CD4-positive, CD25-positive, alpha-beta regulatory T cell (primary cell): ENCODE data around the gene MYO10. TPM values are rescaled to one million over a fixed set of nuclear protein-coding genes. Genes with fewer than 3 reads are reported as not detected.

Source experiments
- ATAC-seq, 2 donors: fragments of 150-1000 bp; cut with Tn5 transposase; one replicate each; pipeline ENCODE4 v1.10.0; 2021; ENCODE audit warnings: low read depth in 2 of 2, moderate number of reproducible peaks in 2 of 2, moderate library complexity in 1 of 2
- DNase-seq, 3 donors: peaks; one replicate each; pipeline versions ENCODE4 v3.0.0 to v3.0.0-alpha.2; 2012 to 2022; ENCODE audit warnings: mixed read lengths in 1 of 3
- H3K27ac ChIP-seq: one replicate; pipeline ENCODE4 v1.7.0; 2013; ENCODE audit warnings: mild to moderate bottlenecking, low read length; ENCODE audit not compliant: insufficient read depth, poor library complexity, severe bottlenecking
- H3K27me3 ChIP-seq: one replicate; pipeline ENCODE4 v1.7.0; 2013; ENCODE audit warnings: low read length; ENCODE audit not compliant: control insufficient read depth, insufficient read depth
- H3K36me3 ChIP-seq: one replicate; pipeline ENCODE4 v1.7.0; 2013; ENCODE audit warnings: mild to moderate bottlenecking, low read length, moderate library complexity; ENCODE audit not compliant: control insufficient read depth, insufficient read depth
- H3K4me1 ChIP-seq: 2 replicates; pipeline ENCODE4 v1.7.0; 2013; ENCODE audit warnings: mild to moderate bottlenecking, low read length; ENCODE audit not compliant: insufficient read depth, control insufficient read depth, poor library complexity, severe bottlenecking
- H3K4me3 ChIP-seq: one replicate; pipeline ENCODE4 v1.7.0; 2013; ENCODE audit warnings: low read depth, mild to moderate bottlenecking, low read length, moderate library complexity
- H3K9me3 ChIP-seq, 2 experiments: 1 replicate in 1 of 2; 2 replicates in 1 of 2; pipeline ENCODE4 v1.7.0; 2013; ENCODE audit warnings: low read length in 2 of 2, mild to moderate bottlenecking in 1 of 2, moderate library complexity in 1 of 2; ENCODE audit not compliant: control insufficient read depth in 2 of 2
- H3K27ac Mint-ChIP-seq, 3 donors: one replicate each; pipeline ENCODE4 v1.8.0; 2020 to 2022; ENCODE audit warnings: mild to moderate bottlenecking in 3 of 3, mixed read lengths in 3 of 3, moderate library complexity in 2 of 3
- H3K27me3 Mint-ChIP-seq: one replicate; pipeline ENCODE4 v1.8.0; 2022; ENCODE audit warnings: mild to moderate bottlenecking, mixed read lengths
- H3K36me3 Mint-ChIP-seq: one replicate; pipeline ENCODE4 v1.8.0; 2020; ENCODE audit warnings: mixed read lengths
- H3K4me1 Mint-ChIP-seq, 4 donors: one replicate each; pipeline ENCODE4 v1.8.0; 2020 to 2022; ENCODE audit warnings: mixed read lengths in 4 of 4, mild to moderate bottlenecking in 1 of 4
- H3K4me3 Mint-ChIP-seq, 4 donors: one replicate each; pipeline ENCODE4 v1.8.0; 2020 to 2022; ENCODE audit warnings: mild to moderate bottlenecking in 4 of 4, mixed read lengths in 4 of 4, moderate library complexity in 3 of 4
- H3K9me3 Mint-ChIP-seq, 7 donors: one replicate each; pipeline ENCODE4 v1.8.0; 2020 to 2022; ENCODE audit warnings: mixed read lengths in 7 of 7, mild to moderate bottlenecking in 3 of 7, moderate library complexity in 2 of 7
- polyA plus RNA-seq, 4 donors: library from polyadenylated mRNA; unstranded; fragments of 300-500 nt; fragmentation: Illumina TruSeq; gene quantifications; one replicate each; pipeline ENCODE4 v1.2.3, GENCODE V29; 2021
- total RNA-seq: library from RNA; stranded (reverse); gene quantifications from one replicate; pipeline ENCODE4 v1.2.3, GENCODE V29; 2022

Gene MYO10
- total and polyA plus RNA-seq, 5 donors from 2014 or later = 0.01 to 0.05 (median 0.02) TPM; not detected in 1

- H3K9me3 ChIP-seq = no peaks in the 10 kb centered on the region
- Mint-ChIP-seq H3K27ac (no peak overlapping the region), H3K36me3 (no peaks in the 10 kb centered on the region), H3K27me3 (no peaks in the 10 kb centered on the region), H3K4me3 (no peak overlapping the region), H3K9me3 (no peaks in the 10 kb centered on the region), H3K4me1 (no peaks in the 10 kb centered on the region)
- H3K27me3 ChIP-seq = no peaks in the 10 kb centered on the region
- DNase-seq (no peak), ATAC-seq (no peak)
- H3K4me1 ChIP-seq = no peaks in the 10 kb centered on the region
- no peak overlapping the region for H3K4me3 ChIP-seq
- no peak overlapping the region for H3K27ac ChIP-seq
- no peaks in the 10 kb centered on the region for H3K36me3 ChIP-seq
These were observed 123.2 kb downstream of the MYO10 start for GRCh38 chr5:16812911-16813310.

DNA sequence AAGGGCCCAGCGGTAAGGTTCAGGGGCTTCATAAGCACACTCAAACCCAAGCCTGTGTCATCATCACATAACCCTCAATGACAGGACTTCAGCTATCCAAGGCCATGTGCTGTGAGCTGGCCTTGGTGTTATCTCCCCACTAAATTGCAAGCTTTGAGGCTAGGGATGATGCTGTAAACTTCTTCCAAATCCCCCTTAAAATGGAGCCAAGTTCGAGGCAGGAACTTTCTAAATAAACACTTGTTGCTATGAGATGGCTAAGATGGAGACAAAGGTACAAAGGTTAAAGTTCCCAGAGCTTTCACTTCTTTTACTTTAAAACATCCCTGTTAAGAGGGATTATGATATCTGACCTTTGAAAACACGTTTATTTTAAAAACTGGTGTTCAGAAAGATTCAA lies 123.6 kb downstream of the MYO10 start:
- Histone ChIP-seq H3K27me3 (peaks cover 4% of the 10 kb centered on the region), H3K36me3 (no peaks in the 10 kb centered on the region), H3K4me1 (no peaks in the 10 kb centered on the region), H3K9me3 (no peaks in the 10 kb centered on the region), H3K4me3 (no peak overlapping the region), H3K27ac (no peak overlapping the region)
- H3K4me1 Mint-ChIP-seq = no peaks in the 10 kb centered on the region
- H3K27me3 Mint-ChIP-seq = no peaks in the 10 kb centered on the region
- H3K9me3 Mint-ChIP-seq = no peaks in the 10 kb centered on the region
- DNase-seq (no peak), ATAC-seq (no peak)
- H3K4me3 Mint-ChIP-seq = no peak overlapping the region
- no peaks in the 10 kb centered on the region for H3K36me3 Mint-ChIP-seq
- H3K27ac Mint-ChIP-seq = no peak overlapping the region

GRCh38 chr5:16810208-16810854 lies 125.8 kb downstream of the MYO10 start:
- Histone ChIP-seq H3K36me3 (no peaks in the 10 kb centered on the region), H3K4me3 (no peak overlapping the region), H3K9me3 (no peaks in the 10 kb centered on the region), H3K4me1 (no peaks in the 10 kb centered on the region), H3K27ac (no peak overlapping the region), H3K27me3 (peaks cover 4% of the 10 kb centered on the region)
- H3K4me3 Mint-ChIP-seq = no peak overlapping the region
- H3K27ac Mint-ChIP-seq = no peak overlapping the region
- no peaks in the 10 kb centered on the region for H3K9me3 Mint-ChIP-seq
- DNase-seq (no peak), ATAC-seq (no peak)
- no peaks in the 10 kb centered on the region for H3K36me3 Mint-ChIP-seq
- H3K27me3 Mint-ChIP-seq = no peaks in the 10 kb centered on the region
- H3K4me1 Mint-ChIP-seq = peaks cover 0 to 7% (median 2%) of the 10 kb centered on the region in 4 donors

GRCh38 chr5:16809395-16810207 lies 126.5 kb downstream of the MYO10 start:
- DNase-seq (no peak), ATAC-seq (no peak)
- Histone ChIP-seq H3K4me3 (no peak overlapping the region), H3K36me3 (no peaks in the 10 kb centered on the region), H3K9me3 (no peaks in the 10 kb centered on the region), H3K27ac (no peak overlapping the region), H3K27me3 (peaks cover 4% of the 10 kb centered on the region), H3K4me1 (no peaks in the 10 kb centered on the region)
- H3K27me3 Mint-ChIP-seq = no peaks in the 10 kb centered on the region
- no peak overlapping the region for H3K4me3 Mint-ChIP-seq
- no peak overlapping the region for H3K27ac Mint-ChIP-seq
- H3K9me3 Mint-ChIP-seq = no peaks in the 10 kb centered on the region
- H3K36me3 Mint-ChIP-seq = no peaks in the 10 kb centered on the region
- H3K4me1 Mint-ChIP-seq = peaks cover 0 to 7% (median 2%) of the 10 kb centered on the region in 4 donors

GRCh38 chr5:16809010-16809394 lies 127.1 kb downstream of the MYO10 start:
- no peaks in the 10 kb centered on the region for H3K9me3 ChIP-seq
- H3K36me3 ChIP-seq = no peaks in the 10 kb centered on the region
- ATAC-seq (no peak), DNase-seq (no peak)
- Mint-ChIP-seq H3K27me3 (no peaks in the 10 kb centered on the region), H3K27ac (no peak overlapping the region), H3K4me3 (no peak overlapping the region), H3K4me1 (peaks cover 0 to 7% (median 2%) of the 10 kb centered on the region in 4 donors), H3K36me3 (no peaks in the 10 kb centered on the region), H3K9me3 (no peaks in the 10 kb centered on the region)
- H3K4me3 ChIP-seq = no peak overlapping the region
- H3K4me1 ChIP-seq = no peaks in the 10 kb centered on the region
- H3K27me3 ChIP-seq = peaks cover 4% of the 10 kb centered on the region
- no peak overlapping the region for H3K27ac ChIP-seq

- DNase-seq (no peak), ATAC-seq (no peak)
- Mint-ChIP-seq H3K4me3 (no peak overlapping the region), H3K4me1 (peaks cover 0 to 7% (median 2%) of the 10 kb centered on the region in 4 donors), H3K9me3 (no peaks in the 10 kb centered on the region), H3K27ac (no peak overlapping the region), H3K36me3 (no peaks in the 10 kb centered on the region), H3K27me3 (no peaks in the 10 kb centered on the region)
- Histone ChIP-seq H3K36me3 (no peaks in the 10 kb centered on the region), H3K4me1 (no peaks in the 10 kb centered on the region), H3K27me3 (peaks cover 4% of the 10 kb centered on the region), H3K4me3 (no peak overlapping the region), H3K9me3 (no peaks in the 10 kb centered on the region), H3K27ac (no peak overlapping the region)
These were observed 128.1 kb downstream of the MYO10 start for GRCh38 chr5:16808021-16808420.

GRCh38 chr5:16807547-16807864 lies 128.6 kb downstream of the MYO10 start:
- Mint-ChIP-seq H3K27ac (no peak overlapping the region), H3K9me3 (no peaks in the 10 kb centered on the region), H3K27me3 (no peaks in the 10 kb centered on the region), H3K36me3 (no peaks in the 10 kb centered on the region), H3K4me1 (peaks cover 0 to 7% (median 2%) of the 10 kb centered on the region in 4 donors), H3K4me3 (no peak overlapping the region)
- no peak overlapping the region for H3K27ac ChIP-seq
- DNase-seq = no peak
- no peaks in the 10 kb centered on the region for H3K9me3 ChIP-seq
- no peaks in the 10 kb centered on the region for H3K36me3 ChIP-seq
- ATAC-seq = no peak
- no peaks in the 10 kb centered on the region for H3K4me1 ChIP-seq
- no peak overlapping the region for H3K4me3 ChIP-seq
- H3K27me3 ChIP-seq = peaks cover 4% of the 10 kb centered on the region
